Lower lobe of right lung (tissue), 2 donors: ENCODE data around the gene VCL. TPM values are rescaled to one million over a fixed set of nuclear protein-coding genes. Genes with fewer than 3 reads are reported as not detected.
"Not testable (repeated sequence)": the region's sequence is repeated elsewhere in the genome, so short reads cannot be mapped to it uniquely, and the experiment has no call there.

Experiments used
- ATAC-seq, 2 donors: fragments of 200-7000 bp; cut with Tn5 transposase; one replicate each; pipeline ENCODE4 v1.9.1; 2020 to 2022; ENCODE audit warnings: mild to moderate bottlenecking in 2 of 2, moderate library complexity in 2 of 2
- DNase-seq: peaks from one replicate; pipeline ENCODE4 v3.0.0-alpha.2; 2020
- H3K27ac ChIP-seq: fragments of 200-600 bp; one replicate; pipeline ENCODE4 v1.8.0; 2022
- H3K27me3 ChIP-seq: fragments of 200-600 bp; one replicate; pipeline ENCODE4 v1.8.0; 2022; ENCODE audit warnings: low read depth
- H3K36me3 ChIP-seq: fragments of 200-600 bp; one replicate; pipeline ENCODE4 v1.8.0; 2022; ENCODE audit warnings: mild to moderate bottlenecking
- H3K4me1 ChIP-seq: fragments of 200-600 bp; one replicate; pipeline ENCODE4 v1.8.0; 2022
- H3K4me3 ChIP-seq: fragments of 200-600 bp; one replicate; pipeline ENCODE4 v1.8.0; 2022; ENCODE audit warnings: mild to moderate bottlenecking
- H3K9me3 ChIP-seq: fragments of 200-600 bp; one replicate; pipeline ENCODE4 v1.8.0; 2022
- CTCF ChIP-seq: fragments of 200-600 bp; IDR thresholded peaks from one replicate; pipeline ENCODE4 v1.8.0; 2022; ENCODE audit warnings: antibody characterized with exemption, mild to moderate bottlenecking
- intact Hi-C: fragments of 100-400 bp; cut with DNase I; formaldehyde crosslinking; loops from one replicate; pipeline ENCODE4 v1.11.0; 2022
- total RNA-seq: library from RNA; stranded (reverse); fragmentation: NEBNext Ultra II Directional; extraction: Animal tissue kit (Norgen Biotek cat#: 25700); gene quantifications from one replicate; pipeline ENCODE4 v1.2.1, GENCODE V29; 2021
- donor health status: DM: no; HTN: yes; CAD: no; lungs with severe emphysema.

The VCL gene
- total RNA-seq, 1 donor from 2014 or later, result 106 TPM

GRCh38 chr10:74135452-74135851 is 137.5 kb downstream of the VCL start:
- Histone ChIP-seq H3K9me3 (no peaks in the 10 kb centered on the region), H3K27ac (no peak overlapping the region), H3K4me1 (no peaks in the 10 kb centered on the region), H3K36me3 (peaks cover 82% of the 10 kb centered on the region), H3K4me3 (no peak overlapping the region), H3K27me3 (no peaks in the 10 kb centered on the region)
- DNase-seq (no peak), ATAC-seq (no peak)
- no peak for TF ChIP-seq CTCF
- intact Hi-C loops, result no loop called here

GRCh38 chr10:74137992-74138391 is 140.1 kb downstream of the VCL start:
- Histone ChIP-seq H3K4me3 (no peak overlapping the region), H3K36me3 (peaks cover 57% of the 10 kb centered on the region), H3K27me3 (no peaks in the 10 kb centered on the region), H3K27ac (no peak overlapping the region), H3K9me3 (no peaks in the 10 kb centered on the region), H3K4me1 (no peaks in the 10 kb centered on the region)
- intact Hi-C loops, result no loop called here
- no peak for DNase-seq
- ATAC-seq, result no peak
- TF ChIP-seq CTCF, result no peak

- H3K9me3 ChIP-seq, H3K4me3 ChIP-seq, H3K27me3 ChIP-seq, ATAC-seq, DNase-seq, H3K4me1 ChIP-seq, intact Hi-C loops, H3K27ac ChIP-seq: not testable (repeated sequence)
- peaks cover 50% of the 10 kb centered on the region for H3K36me3 ChIP-seq
Observed at GRCh38 chr10:74138596-74138995, 140.7 kb downstream of the VCL start.

- no peak overlapping the region for H3K27ac ChIP-seq
- peaks cover 37% of the 10 kb centered on the region for H3K36me3 ChIP-seq
- H3K9me3 ChIP-seq, result no peaks in the 10 kb centered on the region
- intact Hi-C loops, result no loop called here
- no peak for DNase-seq
- H3K4me3 ChIP-seq, result no peak overlapping the region
- ATAC-seq, result no peak
- TF ChIP-seq CTCF, result no peak
- peaks cover 3% of the 10 kb centered on the region for H3K4me1 ChIP-seq
- H3K27me3 ChIP-seq, result no peaks in the 10 kb centered on the region
Observed at GRCh38 chr10:74139981-74140380, 142.1 kb downstream of the VCL start.

- DNase-seq (no peak), ATAC-seq (no peak)
- Histone ChIP-seq H3K27me3 (no peaks in the 10 kb centered on the region), H3K27ac (no peak overlapping the region), H3K4me1 (peaks cover 8% of the 10 kb centered on the region), H3K4me3 (no peak overlapping the region), H3K36me3 (peaks cover 31% of the 10 kb centered on the region), H3K9me3 (no peaks in the 10 kb centered on the region)
- intact Hi-C loops, result no loop called here
- no peak for TF ChIP-seq CTCF
Observed at GRCh38 chr10:74140553-74140952, 142.6 kb downstream of the VCL start.

- H3K36me3 ChIP-seq, result peaks cover 14% of the 10 kb centered on the region
- DNase-seq, result no peak
- H3K27me3 ChIP-seq, result no peaks in the 10 kb centered on the region
- intact Hi-C loops, result no loop called here
- peak in 1 of 2 donors; percentile 73 for ATAC-seq
- no peak overlapping the region for H3K4me3 ChIP-seq
- TF ChIP-seq CTCF, result no peak
- H3K4me1 ChIP-seq, result peaks cover 37% of the 10 kb centered on the region
- no peak overlapping the region for H3K27ac ChIP-seq
- no peaks in the 10 kb centered on the region for H3K9me3 ChIP-seq
Observed at GRCh38 chr10:74145133-74145532, 147.2 kb downstream of the VCL start.

GRCh38 chr10:74146980-74147379 is 149.1 kb downstream of the VCL start:
- H3K27ac ChIP-seq, H3K27me3 ChIP-seq, H3K9me3 ChIP-seq, H3K4me3 ChIP-seq, DNase-seq, ATAC-seq, intact Hi-C loops: not testable (repeated sequence)
- peaks cover 14% of the 10 kb centered on the region for H3K36me3 ChIP-seq
- H3K4me1 ChIP-seq, result peaks cover 41% of the 10 kb centered on the region
